OCI-LY1 (cell line): ENCODE data around the gene AFTPH.

Experiments
- H2AFZ ChIP-seq: fragments of 200-600 bp; sonication (generic), shearing (Covaris generic); 2 replicates; pipeline ENCODE4 v1.6.0; 2014; ENCODE audit warnings: antibody characterized with exemption, mild to moderate bottlenecking, low read length
- H3F3A ChIP-seq: fragments of 200-600 bp; sonication (generic), shearing (Covaris generic); 2 replicates; pipeline ENCODE4 v1.6.0; 2014; ENCODE audit warnings: mild to moderate bottlenecking, antibody characterized with exemption, low read length, moderate library complexity; ENCODE audit not compliant: insufficient read depth
- H3K27ac ChIP-seq: fragments of 200-600 bp; sonication (generic); 2 replicates; pipeline ENCODE4 v1.5.1; 2014; ENCODE audit warnings: low read length, mixed run types, mild to moderate bottlenecking, low read depth; ENCODE audit not compliant: poor library complexity, severe bottlenecking
- H3K27me3 ChIP-seq: fragments of 200-600 bp; sonication (generic); 2 replicates; pipeline ENCODE4 v1.6.0; 2014; ENCODE audit warnings: antibody characterized with exemption, mild to moderate bottlenecking, low read length, moderate library complexity; ENCODE audit not compliant: insufficient read depth
- H3K36me3 ChIP-seq: fragments of 200-600 bp; sonication (generic); 2 replicates; pipeline ENCODE4 v1.6.1; 2014; ENCODE audit warnings: mild to moderate bottlenecking, antibody characterized with exemption, low read length, moderate library complexity, mixed read lengths; ENCODE audit not compliant: insufficient read depth
- H3K4me1 ChIP-seq: fragments of 200-600 bp; sonication (generic); 2 replicates; pipeline ENCODE4 v1.5.1; 2014; ENCODE audit warnings: mild to moderate bottlenecking, low read length, moderate library complexity; ENCODE audit not compliant: insufficient read depth, severe bottlenecking
- H3K4me2 ChIP-seq: fragments of 200-600 bp; sonication (generic), shearing (Covaris generic); 2 replicates; pipeline ENCODE4 v1.6.1; 2014; ENCODE audit warnings: low read length
- H3K4me3 ChIP-seq: fragments of 200-600 bp; sonication (generic); 2 replicates; pipeline ENCODE4 v1.5.1; 2014; ENCODE audit warnings: low read length, low read depth, mild to moderate bottlenecking, mixed read lengths; ENCODE audit not compliant: poor library complexity, severe bottlenecking
- H3K79me2 ChIP-seq: fragments of 200-600 bp; shearing (Covaris generic); 2 replicates; pipeline ENCODE4 v1.6.1; 2016; ENCODE audit warnings: mixed run types, low read length, mixed read lengths; ENCODE audit not compliant: insufficient read depth
- H3K9ac ChIP-seq: fragments of 200-600 bp; sonication (generic), shearing (Covaris generic); 2 replicates; pipeline ENCODE4 v1.6.1; 2014; ENCODE audit warnings: mild to moderate bottlenecking, low read length, mixed read lengths
- H3K9me2 ChIP-seq: fragments of 200-600 bp; sonication (generic), shearing (Covaris generic); 2 replicates; pipeline ENCODE4 v1.6.1; 2014; ENCODE audit warnings: low read depth, mild to moderate bottlenecking, low read length, mixed read lengths
- H3K9me3 ChIP-seq: fragments of 200-600 bp; shearing (Covaris generic); 2 replicates; pipeline ENCODE4 v1.6.1; 2014; ENCODE audit warnings: low read length, mixed read lengths
- H4K20me1 ChIP-seq: fragments of 200-600 bp; sonication (generic), shearing (Covaris generic); 2 replicates; pipeline ENCODE4 v1.6.0; 2016; ENCODE audit warnings: mild to moderate bottlenecking, low read length; ENCODE audit not compliant: insufficient read depth
- EZH2 ChIP-seq: fragments of 200-600 bp; sonication (generic), shearing (Covaris generic); IDR thresholded peaks from 2 replicates; pipeline ENCODE4 v1.8.0; 2017; ENCODE audit warnings: borderline replicate concordance, mixed run types, mild to moderate bottlenecking, antibody characterized with exemption, low read length, moderate library complexity, mixed read lengths
- TF ChIP-seq, protein P1 (sequence below): fragments of 200-600 bp; sonication (generic), shearing (Covaris generic); IDR thresholded peaks from 2 replicates; pipeline ENCODE4 v1.5.1; 2017; ENCODE audit warnings: mild to moderate bottlenecking, antibody characterized with exemption, low read length, moderate library complexity, mixed read lengths

The AFTPH gene

DNA sequence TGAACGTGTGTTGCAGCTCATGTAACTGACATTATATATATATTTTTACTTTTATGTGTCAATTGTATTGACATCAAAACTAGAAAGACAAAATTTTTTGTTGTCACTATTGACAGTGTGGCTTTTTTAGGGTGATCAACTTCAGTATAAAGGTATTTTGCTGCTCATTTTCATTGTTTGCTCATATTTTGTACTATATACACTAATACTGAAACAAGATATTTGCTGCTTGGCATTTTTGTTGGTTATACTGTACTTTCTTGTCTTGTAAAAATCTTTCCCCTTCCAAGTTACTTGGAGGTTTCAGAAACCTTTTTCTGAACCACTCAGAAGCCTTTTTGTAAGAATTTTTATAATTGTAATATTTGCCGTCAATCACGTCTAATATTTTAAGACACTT, 16.5 kb downstream of the AFTPH start:
- Histone ChIP-seq H3K9me2 (no peaks in the 10 kb centered on the region), H3K4me3 (no peak overlapping the region), H2AFZ (no peak overlapping the region), H3K9me3 (no peaks in the 10 kb centered on the region), H3K4me1 (peaks cover 15% of the 10 kb centered on the region), H3K27me3 (no peaks in the 10 kb centered on the region), H3K79me2 (peaks cover 96% of the 10 kb centered on the region), H3K4me2 (no peak overlapping the region), H3F3A (no peaks in the 10 kb centered on the region), H3K27ac (no peak overlapping the region), H4K20me1 (no peaks in the 10 kb centered on the region), H3K36me3 (no peaks in the 10 kb centered on the region), H3K9ac (no peak overlapping the region)
- TF ChIP-seq EZH2, result no peak
- TF ChIP-seq, protein P1, sequence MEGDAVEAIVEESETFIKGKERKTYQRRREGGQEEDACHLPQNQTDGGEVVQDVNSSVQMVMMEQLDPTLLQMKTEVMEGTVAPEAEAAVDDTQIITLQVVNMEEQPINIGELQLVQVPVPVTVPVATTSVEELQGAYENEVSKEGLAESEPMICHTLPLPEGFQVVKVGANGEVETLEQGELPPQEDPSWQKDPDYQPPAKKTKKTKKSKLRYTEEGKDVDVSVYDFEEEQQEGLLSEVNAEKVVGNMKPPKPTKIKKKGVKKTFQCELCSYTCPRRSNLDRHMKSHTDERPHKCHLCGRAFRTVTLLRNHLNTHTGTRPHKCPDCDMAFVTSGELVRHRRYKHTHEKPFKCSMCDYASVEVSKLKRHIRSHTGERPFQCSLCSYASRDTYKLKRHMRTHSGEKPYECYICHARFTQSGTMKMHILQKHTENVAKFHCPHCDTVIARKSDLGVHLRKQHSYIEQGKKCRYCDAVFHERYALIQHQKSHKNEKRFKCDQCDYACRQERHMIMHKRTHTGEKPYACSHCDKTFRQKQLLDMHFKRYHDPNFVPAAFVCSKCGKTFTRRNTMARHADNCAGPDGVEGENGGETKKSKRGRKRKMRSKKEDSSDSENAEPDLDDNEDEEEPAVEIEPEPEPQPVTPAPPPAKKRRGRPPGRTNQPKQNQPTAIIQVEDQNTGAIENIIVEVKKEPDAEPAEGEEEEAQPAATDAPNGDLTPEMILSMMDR, result no peak

GRCh38 chr2:64541547-64541946, 17.4 kb downstream of the AFTPH start:
- Histone ChIP-seq H3K9me3 (no peaks in the 10 kb centered on the region), H3K36me3 (no peaks in the 10 kb centered on the region), H3K4me2 (no peak overlapping the region), H3F3A (no peaks in the 10 kb centered on the region), H3K9me2 (no peaks in the 10 kb centered on the region), H3K27me3 (no peaks in the 10 kb centered on the region), H3K4me1 (peaks cover 15% of the 10 kb centered on the region), H3K9ac (no peak overlapping the region), H3K27ac (no peak overlapping the region), H3K4me3 (no peak overlapping the region), H4K20me1 (no peaks in the 10 kb centered on the region), H3K79me2 (peaks cover 93% of the 10 kb centered on the region), H2AFZ (no peak overlapping the region)
- no peak for TF ChIP-seq EZH2
- TF ChIP-seq, protein P1, result no peak

- Histone ChIP-seq H2AFZ (no peak overlapping the region), H3K27ac (no peak overlapping the region), H3K27me3 (no peaks in the 10 kb centered on the region), H4K20me1 (no peaks in the 10 kb centered on the region), H3K4me1 (peaks cover 15% of the 10 kb centered on the region), H3K36me3 (no peaks in the 10 kb centered on the region), H3K9me2 (no peaks in the 10 kb centered on the region), H3F3A (no peaks in the 10 kb centered on the region), H3K9me3 (no peaks in the 10 kb centered on the region), H3K79me2 (peaks cover 90% of the 10 kb centered on the region), H3K4me3 (no peak overlapping the region), H3K9ac (no peak overlapping the region), H3K4me2 (no peak overlapping the region)
- no peak for TF ChIP-seq EZH2
- TF ChIP-seq, protein P1, result no peak
These were observed 18.2 kb downstream of the AFTPH start for GRCh38 chr2:64542071-64543007.
